ENCODE measurements around the gene SYCE1.

Gene SYCE1

GRCh38 chr10:133537546-133538545, 27.5 kb downstream of the SYCE1 start:
- TF ChIP-seq POLR2AphosphoS5 (IDR thresholded peaks at IDR 0.05; ENCODE audit: low read depth, low read length) (no peak), POLR2A (IDR thresholded peaks at IDR 0.05; ENCODE audit: low read depth, low read length) (no peak), TAF1 (IDR thresholded peaks at IDR 0.05; ENCODE audit: borderline replicate concordance, low read depth, low read length) (no peak)
- no peak for FAIRE-seq
- DNase-seq (ENCODE audit: insufficient read length) = no peak

DNA sequence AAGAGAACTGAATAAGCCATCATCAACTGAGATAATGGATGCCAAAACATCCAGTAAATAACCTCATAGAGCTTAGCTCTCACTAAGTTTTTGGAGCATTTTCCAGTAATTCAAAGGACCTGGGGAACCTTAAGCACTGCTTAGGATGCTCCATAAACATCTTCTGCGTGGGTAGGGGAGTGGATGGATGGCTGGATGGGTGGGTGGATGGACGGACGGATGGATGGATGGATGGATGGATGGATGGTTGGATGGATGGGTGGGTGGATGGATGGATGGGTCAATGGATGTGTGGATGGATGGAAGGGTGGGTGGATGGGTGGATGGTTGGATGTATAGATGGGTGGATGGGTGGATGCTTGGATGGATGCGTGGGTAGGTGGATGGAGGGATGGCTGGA, 29.2 kb downstream of the SYCE1 start:
- TF ChIP-seq POLR2A (IDR thresholded peaks at IDR 0.05; ENCODE audit: low read depth, low read length) (no peak), TAF1 (IDR thresholded peaks at IDR 0.05; ENCODE audit: borderline replicate concordance, low read depth, low read length) (no peak), POLR2AphosphoS5 (IDR thresholded peaks at IDR 0.05; ENCODE audit: low read depth, low read length) (no peak)
- FAIRE-seq (no peak), DNase-seq (ENCODE audit: insufficient read length) (no peak)

DNA sequence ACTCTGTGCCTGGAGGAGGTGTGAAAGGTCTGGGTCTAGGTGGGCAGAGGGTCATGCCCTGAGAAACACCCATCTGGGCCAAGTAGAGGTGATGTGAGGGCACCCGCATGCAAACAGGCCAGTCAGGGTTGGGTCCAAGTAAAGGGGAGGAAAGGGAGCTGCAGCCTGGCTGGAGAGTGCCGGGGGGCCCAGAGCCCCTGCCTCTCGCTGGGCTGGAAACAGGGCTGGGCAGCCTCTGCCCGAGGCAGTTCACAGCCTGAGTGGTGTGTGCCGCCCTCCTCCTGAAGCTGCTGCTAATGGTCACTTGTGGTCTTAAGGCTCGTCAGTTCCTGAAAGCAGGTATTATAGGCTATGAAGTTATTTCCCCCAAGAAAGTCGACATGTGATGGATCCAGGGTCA, 31.0 kb downstream of the SYCE1 start:
- no peak for DNase-seq (ENCODE audit: insufficient read length)
- TF ChIP-seq TAF1 (IDR thresholded peaks at IDR 0.05; ENCODE audit: borderline replicate concordance, low read depth, low read length) (no peak), POLR2AphosphoS5 (IDR thresholded peaks at IDR 0.05; ENCODE audit: low read depth, low read length) (no peak), POLR2A (IDR thresholded peaks at IDR 0.05; ENCODE audit: low read depth, low read length) (no peak)

DNA sequence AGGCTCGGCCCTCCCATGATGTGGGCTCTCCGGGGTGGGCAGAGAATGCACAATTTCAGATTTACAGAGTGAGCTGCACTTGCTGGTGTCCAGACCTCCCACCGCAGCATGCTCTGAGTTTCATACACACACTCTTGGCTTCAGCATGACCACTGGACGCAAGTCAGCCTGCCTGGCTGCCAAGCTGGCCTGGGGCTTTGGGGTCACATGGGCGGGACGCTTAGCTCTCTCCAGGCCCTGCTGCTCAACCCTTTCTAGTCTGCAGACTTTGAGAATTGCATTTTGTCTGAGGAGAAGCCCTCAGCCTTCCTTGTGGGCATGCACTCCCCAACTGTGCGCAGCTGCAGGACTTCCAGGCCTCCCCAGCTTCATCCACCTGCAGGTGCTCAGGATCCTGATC, 32.5 kb downstream of the SYCE1 start:
- FAIRE-seq (no peak), DNase-seq (ENCODE audit: insufficient read length) (no peak)
- TF ChIP-seq POLR2AphosphoS5 (IDR thresholded peaks at IDR 0.05; ENCODE audit: low read depth, low read length) (no peak), TAF1 (IDR thresholded peaks at IDR 0.05; ENCODE audit: borderline replicate concordance, low read depth, low read length) (no peak), POLR2A (IDR thresholded peaks at IDR 0.05; ENCODE audit: low read depth, low read length) (no peak)

More for the DNA sequence above, 31.0 kb downstream of the SYCE1 start:
- no peak for FAIRE-seq

- FAIRE-seq (no peak), DNase-seq (ENCODE audit: insufficient read length) (no peak)
- no peak for TF ChIP-seq POLR2A (IDR thresholded peaks at IDR 0.05; ENCODE audit: low read depth, low read length)
- no peak for TF ChIP-seq POLR2AphosphoS5 (IDR thresholded peaks at IDR 0.05; ENCODE audit: low read depth, low read length)
- TF ChIP-seq TAF1 (IDR thresholded peaks at IDR 0.05; ENCODE audit: borderline replicate concordance, low read depth, low read length) = no peak
Measured at GRCh38 chr10:133530506-133530905, 34.9 kb downstream of the SYCE1 start.

GRCh38 chr10:133529576-133529946, 35.8 kb downstream of the SYCE1 start:
- TF ChIP-seq POLR2A (IDR thresholded peaks at IDR 0.05; ENCODE audit: low read depth, low read length) (no peak), POLR2AphosphoS5 (IDR thresholded peaks at IDR 0.05; ENCODE audit: low read depth, low read length) (no peak), TAF1 (IDR thresholded peaks at IDR 0.05; ENCODE audit: borderline replicate concordance, low read depth, low read length) (no peak)
- no peak for FAIRE-seq
- no peak for DNase-seq (ENCODE audit: insufficient read length)

DNA sequence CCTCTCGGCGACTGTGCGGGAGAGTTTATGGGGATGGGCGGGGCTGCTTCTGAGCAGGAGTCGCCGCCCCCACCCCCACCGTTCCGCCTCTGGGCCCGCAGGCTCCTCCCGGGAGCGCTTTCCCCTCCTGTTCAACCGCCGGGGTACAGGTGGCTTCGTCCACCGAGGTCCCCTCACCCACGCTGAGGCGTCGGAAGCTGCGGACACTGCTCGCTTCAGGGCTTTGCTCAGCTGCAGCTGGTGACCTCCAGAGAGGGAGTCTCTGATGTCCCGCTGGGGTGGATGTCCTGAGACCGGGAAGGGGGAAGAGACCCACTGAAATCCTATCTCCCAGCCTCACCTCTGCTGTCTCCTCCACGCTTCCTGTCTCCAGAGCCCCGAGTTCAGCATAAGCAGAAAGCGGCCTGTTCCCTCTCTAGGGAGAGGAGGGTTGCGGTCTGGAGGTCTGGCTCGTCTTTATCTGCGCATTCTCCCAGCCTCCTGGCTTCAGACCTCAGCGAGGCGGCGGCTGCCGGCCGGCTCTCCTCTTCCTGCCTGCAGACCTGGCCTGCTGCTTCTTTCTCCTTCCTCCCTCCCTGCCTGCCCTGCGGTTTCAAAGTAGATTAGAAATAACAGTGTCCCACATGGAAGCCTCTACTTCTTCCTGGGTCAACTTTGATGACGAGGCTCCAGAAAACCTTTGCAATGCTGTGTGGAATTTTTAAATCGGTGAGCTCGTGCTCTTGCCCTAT, 36.4 kb downstream of the SYCE1 start:
- DNase-seq (ENCODE audit: insufficient read length) (no peak), FAIRE-seq (no peak)
- no peak for TF ChIP-seq TAF1 (IDR thresholded peaks at IDR 0.05; ENCODE audit: borderline replicate concordance, low read depth, low read length)
- no peak for TF ChIP-seq POLR2AphosphoS5 (IDR thresholded peaks at IDR 0.05; ENCODE audit: low read depth, low read length)
- no peak for TF ChIP-seq POLR2A (IDR thresholded peaks at IDR 0.05; ENCODE audit: low read depth, low read length)

GRCh38 chr10:133528296-133528844, 37.0 kb downstream of the SYCE1 start:
- TF ChIP-seq POLR2AphosphoS5 (IDR thresholded peaks at IDR 0.05; ENCODE audit: low read depth, low read length) = no peak
- TF ChIP-seq TAF1 (IDR thresholded peaks at IDR 0.05; ENCODE audit: borderline replicate concordance, low read depth, low read length) = no peak
- no peak for TF ChIP-seq POLR2A (IDR thresholded peaks at IDR 0.05; ENCODE audit: low read depth, low read length)
- no peak for FAIRE-seq
- DNase-seq (ENCODE audit: insufficient read length) = no peak

DNA sequence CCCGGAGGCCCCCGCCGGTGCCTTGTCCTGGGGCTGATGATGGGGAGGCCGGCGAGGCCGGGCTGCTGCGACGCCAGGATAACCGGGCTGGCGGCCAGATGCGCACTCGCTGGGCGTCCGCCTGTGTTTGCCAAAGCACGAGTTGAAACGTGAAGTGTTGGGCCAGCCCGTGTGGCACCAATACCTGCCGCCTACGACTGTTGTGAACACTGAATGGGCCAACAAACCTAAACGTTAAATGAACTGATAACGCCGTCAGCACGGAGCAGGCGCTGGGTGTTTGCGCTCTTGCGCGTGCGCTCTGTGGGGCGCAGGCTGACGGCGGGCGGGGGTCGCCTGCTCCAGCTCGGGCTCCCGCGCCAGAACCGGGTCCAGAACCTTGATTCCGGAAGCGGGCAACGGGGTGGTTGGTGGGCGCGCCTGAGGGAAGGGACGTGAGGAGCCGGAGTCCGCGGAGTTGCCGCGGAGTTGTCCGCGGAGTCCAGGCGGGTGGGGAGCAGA, 37.6 kb downstream of the SYCE1 start:
- no peak for FAIRE-seq
- no peak for DNase-seq (ENCODE audit: insufficient read length)
- no peak for TF ChIP-seq TAF1 (IDR thresholded peaks at IDR 0.05; ENCODE audit: borderline replicate concordance, low read depth, low read length)
- no peak for TF ChIP-seq POLR2A (IDR thresholded peaks at IDR 0.05; ENCODE audit: low read depth, low read length)

- FAIRE-seq = no peak
- TF ChIP-seq POLR2AphosphoS5 (IDR thresholded peaks at IDR 0.05; ENCODE audit: low read depth, low read length) (no peak), POLR2A (IDR thresholded peaks at IDR 0.05; ENCODE audit: low read depth, low read length) (no peak), TAF1 (IDR thresholded peaks at IDR 0.05; ENCODE audit: borderline replicate concordance, low read depth, low read length) (no peak)
Measured at GRCh38 chr10:133526957-133527588, 38.3 kb downstream of the SYCE1 start, which contains the start of gene CYP2E1. TSS of gene CYP2E1 (plus strand) at chr10:133527363. CDS start at chr10:133527396, 33 bp downstream.

DNA sequence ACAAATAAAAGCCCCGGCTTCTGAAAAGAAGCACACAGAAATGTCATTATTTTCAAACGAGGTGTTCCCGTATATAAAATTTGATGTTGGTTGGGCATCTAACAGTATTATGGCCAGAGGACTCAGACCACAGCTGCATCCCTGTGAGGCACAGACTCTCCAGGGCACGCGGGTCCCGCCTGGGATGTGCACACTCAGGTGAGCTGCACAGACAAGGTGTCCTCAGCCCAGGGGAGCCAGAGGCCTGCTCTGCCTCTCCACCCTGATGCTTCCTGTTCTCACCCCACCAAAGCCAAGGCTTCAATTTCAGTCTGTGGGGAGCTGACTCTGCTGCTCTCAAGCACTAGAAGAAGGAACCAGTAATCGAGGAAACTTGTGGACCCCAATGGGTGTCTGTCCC, 39.9 kb downstream of the SYCE1 start:
- TF ChIP-seq POLR2AphosphoS5 (IDR thresholded peaks at IDR 0.05; ENCODE audit: low read depth, low read length) (no peak), POLR2A (IDR thresholded peaks at IDR 0.05; ENCODE audit: low read depth, low read length) (no peak), TAF1 (IDR thresholded peaks at IDR 0.05; ENCODE audit: borderline replicate concordance, low read depth, low read length) (no peak)
- DNase-seq (ENCODE audit: insufficient read length) = no peak
- no peak for FAIRE-seq

More at GRCh38 chr10:133526957-133527588, 38.3 kb downstream of the SYCE1 start, which contains the start of gene CYP2E1:
- no peak for DNase-seq (ENCODE audit: insufficient read length)
